CD14-positive monocyte (primary cell): ENCODE measurements around the gene COL6A1. TPM values are rescaled to one million over a fixed set of nuclear protein-coding genes. Genes with fewer than 3 reads are reported as not detected.

Source experiments
- DNase-seq, 3 donors: peaks; one replicate each; pipeline ENCODE4 v3.0.0-alpha.2; 2011 to 2022
- H2AFZ ChIP-seq: 2 replicates; pipeline ENCODE4 v1.6.0; 2012; ENCODE audit warnings: mild to moderate bottlenecking, low read depth, low read length, inconsistent platforms; ENCODE audit not compliant: insufficient read depth, poor library complexity, severe bottlenecking
- H3K27ac ChIP-seq, 2 donors: 1 replicate in 1 of 2; 2 replicates in 1 of 2; pipeline ENCODE4 v1.5.1; 2012 to 2013; ENCODE audit warnings: low read length in 2 of 2, control low read depth in 1 of 2, inconsistent platforms in 1 of 2, low read depth in 1 of 2, mild to moderate bottlenecking in 1 of 2
- H3K27me3 ChIP-seq, 2 donors: one replicate each; pipeline versions ENCODE4 v1.6.0 to v1.6.1; 2011 to 2013; ENCODE audit warnings: low read length in 2 of 2; ENCODE audit not compliant: control insufficient read depth in 2 of 2, insufficient read depth in 2 of 2
- H3K36me3 ChIP-seq, 2 donors: replicated peaks in 1 of 2; 1 replicate in 1 of 2; 2 replicates in 1 of 2; pipeline versions ENCODE4 v1.5.1 to v1.6.1; 2012 to 2013; ENCODE audit warnings: low read length in 2 of 2, control low read depth in 1 of 2, inconsistent platforms in 1 of 2, mild to moderate bottlenecking in 1 of 2; ENCODE audit not compliant: insufficient read depth in 2 of 2, control insufficient read depth in 1 of 2
- H3K4me1 ChIP-seq, 2 donors: 1 replicate in 1 of 2; 2 replicates in 1 of 2; pipeline versions ENCODE4 v1.5.1 to v1.6.1; 2012 to 2013; ENCODE audit warnings: low read length in 2 of 2, control low read depth in 1 of 2, inconsistent platforms in 1 of 2, mild to moderate bottlenecking in 1 of 2, moderate library complexity in 1 of 2; ENCODE audit not compliant: insufficient read depth in 2 of 2, control insufficient read depth in 1 of 2
- H3K4me2 ChIP-seq: replicated peaks from 2 replicates; pipeline ENCODE3; 2012; ENCODE audit warnings: low read length, moderate library complexity, mild to moderate bottlenecking; ENCODE audit not compliant: poor library complexity, severe bottlenecking; ENCODE audit errors: extremely low read depth
- H3K4me3 ChIP-seq, 3 experiments: fragments of 200-600 bp in 1 of 3; sonication (generic) in 1 of 3; replicated peaks in 1 of 3; 1 replicate in 2 of 3; 2 replicates in 1 of 3; pipeline ENCODE4 v1.5.1; 2011 to 2013; ENCODE audit warnings: low read length in 3 of 3, mild to moderate bottlenecking in 3 of 3, control low read depth in 2 of 3, low read depth in 2 of 3, inconsistent platforms in 1 of 3, moderate library complexity in 1 of 3
- H3K79me2 ChIP-seq: 2 replicates; pipeline ENCODE4 v1.6.0; 2012; ENCODE audit warnings: mild to moderate bottlenecking, control low read depth, inconsistent platforms, low read length, moderate library complexity; ENCODE audit not compliant: insufficient read depth
- H3K9ac ChIP-seq: 2 replicates; pipeline ENCODE4 v1.6.0; 2017; ENCODE audit warnings: low read length, mild to moderate bottlenecking; ENCODE audit not compliant: insufficient read depth, poor library complexity, severe bottlenecking
- H3K9me3 ChIP-seq, 2 donors: replicated peaks in 1 of 2; 1 replicate in 1 of 2; 2 replicates in 1 of 2; pipeline versions ENCODE4 v1.5.1 to v1.6.1; 2012 to 2013; ENCODE audit warnings: low read length in 2 of 2, control low read depth in 1 of 2; ENCODE audit not compliant: control insufficient read depth in 1 of 2, insufficient read depth in 1 of 2
- H4K20me1 ChIP-seq: 2 replicates; pipeline ENCODE4 v1.6.0; 2012; ENCODE audit warnings: mild to moderate bottlenecking, low read length, control low read depth, moderate library complexity; ENCODE audit not compliant: insufficient read depth
- H3K27ac Mint-ChIP-seq, 7 donors: one replicate each; pipeline ENCODE4 v1.8.0; 2020; ENCODE audit warnings: mild to moderate bottlenecking in 7 of 7, mixed read lengths in 7 of 7, moderate library complexity in 6 of 7, inconsistent platforms in 2 of 7
- H3K27me3 Mint-ChIP-seq, 3 donors: one replicate each; pipeline ENCODE4 v1.8.0; 2021 to 2022; ENCODE audit warnings: low read depth in 3 of 3, mild to moderate bottlenecking in 3 of 3, mixed read lengths in 3 of 3, moderate library complexity in 3 of 3, inconsistent platforms in 1 of 3
- H3K36me3 Mint-ChIP-seq, 2 donors: one replicate each; pipeline ENCODE4 v1.8.0; 2020; ENCODE audit warnings: mixed read lengths in 2 of 2, inconsistent platforms in 1 of 2, mild to moderate bottlenecking in 1 of 2
- H3K4me1 Mint-ChIP-seq: one replicate; pipeline ENCODE4 v1.8.0; 2020; ENCODE audit warnings: mild to moderate bottlenecking, mixed read lengths
- H3K4me3 Mint-ChIP-seq, 2 donors: one replicate each; pipeline ENCODE4 v1.8.0; 2020; ENCODE audit warnings: mild to moderate bottlenecking in 2 of 2, mixed read lengths in 2 of 2, moderate library complexity in 1 of 2
- H3K9me3 Mint-ChIP-seq, 7 donors: one replicate each; pipeline ENCODE4 v1.8.0; 2020 to 2022; ENCODE audit warnings: mixed read lengths in 7 of 7, mild to moderate bottlenecking in 6 of 7, moderate library complexity in 6 of 7, inconsistent platforms in 2 of 7
- WGBS: methylation state at CpG from one replicate; pipeline ENCODE4 v1.1.5; 2013; ENCODE audit warnings: missing lambda C conversion rate; ENCODE audit not compliant: insufficient coverage; 5-methylcytosine and 5-hydroxymethylcytosine counted together
- intact Hi-C, 2 donors: fragments of 100-400 bp; cut with micrococcal nuclease; formaldehyde crosslinking; loops; one replicate each; pipeline versions ENCODE4 v1.15.0 to v1.15.1; 2023
- polyA plus RNA-seq, 3 donors: library from polyadenylated mRNA; depleted of rRNA in 1 of 3; unstranded in 2 of 3; stranded (reverse) in 1 of 3; fragments of 300-500 nt in 2 of 3; fragments of >200 nt in 1 of 3; fragmentation: Illumina TruSeq in 2 of 3; gene quantifications; 1 replicate in 2 of 3; 2 replicates in 1 of 3; pipeline ENCODE4 v1.2.3, GENCODE V29; 2012 to 2021
- TF ChIP-seq, protein P1 (sequence below): fragments of 200-600 bp; IDR thresholded peaks from one replicate; pipeline ENCODE4 v1.8.0; 2022; ENCODE audit warnings: antibody characterized with exemption, mild to moderate bottlenecking

COL6A1 gene
- polyA plus RNA-seq, 3 donors, result 0.08 to 0.11 (median 0.10) TPM

DNA sequence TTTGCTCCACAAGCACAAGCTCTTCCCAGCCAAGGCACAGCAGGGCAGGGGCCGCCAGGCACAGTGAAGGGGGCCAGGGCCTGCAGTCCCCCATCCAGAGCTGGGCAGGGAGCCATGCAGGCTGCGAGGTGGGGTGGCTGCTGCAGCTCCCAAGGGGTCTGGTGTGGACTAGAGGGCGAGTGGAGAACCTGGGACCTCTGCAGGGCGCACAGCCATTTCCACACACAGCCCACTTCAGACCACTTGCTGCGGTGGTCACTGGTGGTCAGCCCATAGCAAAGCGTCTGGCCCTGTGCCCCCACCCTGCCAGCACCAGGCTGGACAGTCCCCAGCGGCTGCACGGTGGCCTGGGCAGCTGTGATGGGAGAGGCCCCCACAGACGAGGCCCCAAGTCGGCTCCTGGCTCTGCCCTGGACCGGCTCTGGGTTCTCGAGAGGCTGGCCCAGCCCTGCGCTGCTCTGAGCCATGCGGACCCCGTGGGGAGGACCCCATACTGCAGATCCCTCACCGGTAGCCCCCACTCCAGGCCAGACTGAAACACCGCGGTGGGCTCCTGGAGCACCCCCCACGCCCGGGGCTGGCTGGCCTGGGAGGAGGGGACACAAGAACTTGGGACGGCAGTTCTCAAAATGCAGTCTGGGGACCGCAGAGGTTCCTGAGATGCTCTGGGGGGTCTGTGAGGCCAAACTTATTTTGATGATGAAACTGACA, 69.3 kb downstream of the COL6A1 start:
- intact Hi-C loops, result no loop called here
- no peak overlapping the region for H2AFZ ChIP-seq
- no peak for DNase-seq
- no peaks in the 10 kb centered on the region for H3K36me3 ChIP-seq
- H3K4me1 Mint-ChIP-seq, result no peaks in the 10 kb centered on the region
- H3K4me1 ChIP-seq, result no peaks in the 10 kb centered on the region
- H3K9me3 Mint-ChIP-seq, result peaks cover 0 to 17% (median 5%) of the 10 kb centered on the region in 7 donors
- 97% methylated on average over 12 of the region's 22 CpGs for WGBS
- peaks cover 12 to 16% of the 10 kb centered on the region in 2 donors for H3K9me3 ChIP-seq
- no peak overlapping the region for H3K4me2 ChIP-seq
- no peaks in the 10 kb centered on the region for H3K36me3 Mint-ChIP-seq
- no peak overlapping the region for H3K27ac Mint-ChIP-seq
- no peak overlapping the region for H3K9ac ChIP-seq
- H3K4me3 Mint-ChIP-seq, result no peak overlapping the region
- no peaks in the 10 kb centered on the region for H4K20me1 ChIP-seq
- H3K27me3 ChIP-seq, result peaks cover 0 to under 1% of the 10 kb centered on the region in 2 donors
- peaks cover 0 to 7% (median 2%) of the 10 kb centered on the region in 3 donors for H3K27me3 Mint-ChIP-seq
- TF ChIP-seq, protein P1, sequence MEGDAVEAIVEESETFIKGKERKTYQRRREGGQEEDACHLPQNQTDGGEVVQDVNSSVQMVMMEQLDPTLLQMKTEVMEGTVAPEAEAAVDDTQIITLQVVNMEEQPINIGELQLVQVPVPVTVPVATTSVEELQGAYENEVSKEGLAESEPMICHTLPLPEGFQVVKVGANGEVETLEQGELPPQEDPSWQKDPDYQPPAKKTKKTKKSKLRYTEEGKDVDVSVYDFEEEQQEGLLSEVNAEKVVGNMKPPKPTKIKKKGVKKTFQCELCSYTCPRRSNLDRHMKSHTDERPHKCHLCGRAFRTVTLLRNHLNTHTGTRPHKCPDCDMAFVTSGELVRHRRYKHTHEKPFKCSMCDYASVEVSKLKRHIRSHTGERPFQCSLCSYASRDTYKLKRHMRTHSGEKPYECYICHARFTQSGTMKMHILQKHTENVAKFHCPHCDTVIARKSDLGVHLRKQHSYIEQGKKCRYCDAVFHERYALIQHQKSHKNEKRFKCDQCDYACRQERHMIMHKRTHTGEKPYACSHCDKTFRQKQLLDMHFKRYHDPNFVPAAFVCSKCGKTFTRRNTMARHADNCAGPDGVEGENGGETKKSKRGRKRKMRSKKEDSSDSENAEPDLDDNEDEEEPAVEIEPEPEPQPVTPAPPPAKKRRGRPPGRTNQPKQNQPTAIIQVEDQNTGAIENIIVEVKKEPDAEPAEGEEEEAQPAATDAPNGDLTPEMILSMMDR, result no peak
- H3K27ac ChIP-seq, result no peak overlapping the region
- H3K4me3 ChIP-seq, result no peak overlapping the region
- H3K79me2 ChIP-seq, result no peaks in the 10 kb centered on the region

DNA sequence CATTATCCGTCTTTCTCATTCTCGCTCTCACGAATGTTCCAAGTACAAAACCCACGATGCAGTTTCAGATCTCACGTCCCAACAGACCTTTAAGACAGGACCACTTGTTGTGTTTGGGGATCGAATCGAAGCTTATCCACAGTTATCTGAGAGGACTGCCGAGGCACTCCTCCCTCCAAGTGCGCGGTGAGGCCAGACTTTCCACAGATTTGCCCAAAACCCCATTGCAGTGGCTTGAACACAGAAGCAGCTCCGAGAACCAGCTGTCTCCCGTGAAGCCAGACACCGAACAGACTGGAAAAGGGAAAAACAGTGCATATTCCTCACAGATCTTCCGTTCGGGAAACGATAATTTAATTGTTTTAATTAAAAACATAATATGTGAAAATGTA, 69.8 kb downstream of the COL6A1 start:
- Histone ChIP-seq H3K79me2 (no peaks in the 10 kb centered on the region), H3K4me1 (no peaks in the 10 kb centered on the region), H3K27ac (no peak overlapping the region), H3K27me3 (peaks cover 0 to 6% of the 10 kb centered on the region in 2 donors), H2AFZ (no peak overlapping the region), H3K4me3 (no peak overlapping the region), H3K36me3 (no peaks in the 10 kb centered on the region), H4K20me1 (no peaks in the 10 kb centered on the region), H3K9me3 (peaks cover 12 to 16% of the 10 kb centered on the region in 2 donors), H3K9ac (no peak overlapping the region), H3K4me2 (no peak overlapping the region)
- H3K4me1 Mint-ChIP-seq, result no peaks in the 10 kb centered on the region
- H3K4me3 Mint-ChIP-seq, result no peak overlapping the region
- TF ChIP-seq, protein P1, result no peak
- WGBS, result 84% methylated on average over 11 of the region's 16 CpGs
- H3K27me3 Mint-ChIP-seq, result peaks cover 4 to 11% (median 7%) of the 10 kb centered on the region in 3 donors
- no peaks in the 10 kb centered on the region for H3K36me3 Mint-ChIP-seq
- intact Hi-C loops, result no loop called here
- peaks cover 0 to 17% (median 5%) of the 10 kb centered on the region in 7 donors for H3K9me3 Mint-ChIP-seq
- no peak for DNase-seq
- no peak overlapping the region for H3K27ac Mint-ChIP-seq
